GM18870 (cell line): ENCODE data around the gene TMEM240.

ENCODE experiments used
- ATAC-seq: cut with Tn5 transposase; IDR thresholded peaks from one replicate; pipeline ENCODE4 v1.9.1; 2021; ENCODE audit warnings: moderate library complexity; ENCODE audit not compliant: unreplicated experiment

Gene TMEM240

GRCh38 chr1:1540090-1540817 lies at the start of gene TMEM240:
TMEM240 (minus strand) TSS chr1:1540624; CDS start chr1:1540346, 278 bp downstream.
- no peak for ATAC-seq

- ATAC-seq, result no peak
Observed at GRCh38 chr1:1583347-1584010, 43.1 kb upstream of the TMEM240 start.

- ATAC-seq, result no peak
Observed at GRCh38 chr1:1582585-1583346, 42.3 kb upstream of the TMEM240 start.

GRCh38 chr1:1578371-1578940 lies 38.0 kb upstream of the TMEM240 start:
- no peak for ATAC-seq

- no peak for ATAC-seq
Observed at GRCh38 chr1:1577367-1578011, 37.1 kb upstream of the TMEM240 start.

- ATAC-seq, result peak; percentile 60
Observed at GRCh38 chr1:1574721-1575537, 34.5 kb upstream of the TMEM240 start, which contains the start of gene SSU72. SSU72 (minus strand) TSS chr1:1574863; CDS start chr1:1574557, 306 bp downstream.

GRCh38 chr1:1573843-1574720 lies 33.7 kb upstream of the TMEM240 start:
- peak; percentile 36 for ATAC-seq

GRCh38 chr1:1569341-1569740 lies 28.9 kb upstream of the TMEM240 start:
- ATAC-seq, result no peak

- ATAC-seq, result no peak
Observed at GRCh38 chr1:1567891-1568291, 27.5 kb upstream of the TMEM240 start.

- ATAC-seq, result no peak
Observed at GRCh38 chr1:1567152-1567875, 26.9 kb upstream of the TMEM240 start.

GRCh38 chr1:1565340-1565739 lies 24.9 kb upstream of the TMEM240 start:
- no peak for ATAC-seq

GRCh38 chr1:1564268-1564667 lies 23.8 kb upstream of the TMEM240 start:
- no peak for ATAC-seq

GRCh38 chr1:1563688-1564087 lies 23.3 kb upstream of the TMEM240 start:
- no peak for ATAC-seq

- ATAC-seq, result no peak
Observed at GRCh38 chr1:1562556-1563195, 22.3 kb upstream of the TMEM240 start.

- no peak for ATAC-seq
Observed at GRCh38 chr1:1561801-1562470, 21.5 kb upstream of the TMEM240 start.

GRCh38 chr1:1560178-1560577 lies 19.8 kb upstream of the TMEM240 start:
- ATAC-seq, result no peak

GRCh38 chr1:1559066-1559465 lies 18.6 kb upstream of the TMEM240 start:
- ATAC-seq, result no peak
